Hepatocyte (in vitro differentiated cells): ENCODE results near the gene ERBB2.

ENCODE experiments used
- CTCF ChIP-seq: fragments of 200-600 bp; sonication (generic); IDR thresholded peaks from 2 replicates; pipeline ENCODE4 v1.5.1; 2016; ENCODE audit warnings: antibody characterized with exemption, mild to moderate bottlenecking; ENCODE audit not compliant: poor library complexity
- EZH2 ChIP-seq: fragments of 200-600 bp; sonication (generic); IDR thresholded peaks from 2 replicates; pipeline ENCODE4 v1.6.1; 2016; ENCODE audit warnings: antibody characterized with exemption, mild to moderate bottlenecking, borderline replicate concordance
- EZH2phosphoT487 ChIP-seq: fragments of 200-600 bp; sonication (generic); IDR thresholded peaks from one replicate; pipeline ENCODE4 v1.6.1; 2018; ENCODE audit warnings: antibody characterized with exemption, mild to moderate bottlenecking, low read depth, moderate library complexity; ENCODE audit not compliant: unreplicated experiment, severe bottlenecking

DNA sequence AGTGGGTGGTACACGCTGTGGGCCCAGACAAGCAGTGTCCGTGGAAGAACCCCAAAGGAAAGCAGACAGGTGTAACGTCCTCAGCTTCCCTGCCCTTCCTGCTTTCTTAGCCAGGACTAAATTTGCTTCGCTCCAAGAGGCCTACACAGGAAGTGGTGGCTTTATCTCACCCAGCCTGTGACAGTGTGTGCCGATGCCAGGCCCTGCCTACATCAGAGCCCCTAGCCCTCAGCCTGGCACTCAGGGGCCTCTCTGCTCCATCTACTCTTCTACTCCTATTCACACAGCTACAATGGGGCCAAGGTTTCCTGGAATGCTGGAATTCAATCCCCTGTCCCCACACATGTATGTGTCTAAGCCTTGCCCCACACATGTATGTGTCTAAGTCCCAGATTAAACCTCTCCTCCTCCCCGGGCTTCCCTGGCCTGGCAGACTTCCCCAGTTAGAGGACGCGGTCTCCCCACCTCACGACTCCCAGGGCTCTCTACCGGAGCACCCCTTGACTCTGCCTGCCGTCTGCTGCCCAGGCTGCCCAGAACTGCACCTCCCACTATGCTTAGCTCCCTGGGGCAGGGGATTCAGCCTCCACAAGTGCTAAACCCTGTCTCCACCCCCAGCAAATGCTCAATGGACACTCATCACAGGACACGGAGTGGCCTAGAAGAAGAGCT, 20.2 kb upstream of the ERBB2 start:
- TF ChIP-seq CTCF, result no peak
- no peak for TF ChIP-seq EZH2
- no peak for TF ChIP-seq EZH2phosphoT487
